ENCODE measurements around the gene NRXN3. TPM values are rescaled to one million over a fixed set of nuclear protein-coding genes. Genes with fewer than 3 reads are reported as not detected.

NRXN3 gene
- total and polyA plus RNA-seq, 2 donors (not counting 1 experiment from before 2014, with no cell fraction given), result not detected

DNA sequence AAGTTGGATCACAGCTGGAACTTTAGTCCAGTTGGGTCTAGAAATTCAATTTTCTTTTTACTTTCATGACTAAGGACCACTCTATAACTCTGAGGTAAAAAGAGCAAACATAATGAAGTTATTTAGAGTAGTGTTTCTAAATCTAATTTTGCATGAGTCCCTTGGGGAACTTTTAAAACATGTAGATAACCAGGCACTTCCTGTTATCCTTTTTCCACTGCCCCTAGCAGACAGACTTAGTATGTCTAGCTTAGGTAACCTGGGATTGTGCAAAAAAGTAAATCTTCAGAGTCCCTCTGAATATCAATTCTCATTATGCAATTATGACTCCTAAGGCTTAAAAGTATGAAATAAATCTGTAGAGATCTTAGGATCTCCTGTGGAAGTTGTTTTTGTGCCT, 1669.9 kb downstream of the NRXN3 start:
- Mint-ChIP-seq H3K27me3 (no peaks in the 10 kb centered on the region), H3K4me1 (no peaks in the 10 kb centered on the region), H3K9me3 (ENCODE audit: insufficient read depth) (no peaks in the 10 kb centered on the region), H3K4me3 (no peak overlapping the region), H3K27ac (no peak overlapping the region)
- Histone ChIP-seq H3K36me3 (replicated peaks in 1 of 2; ENCODE audit: control extremely low read depth in 1 of 2, control insufficient read depth in 1 of 2, extremely low read depth in 1 of 2, insufficient read depth in 2 of 2, low read length in 1 of 2) (no peaks in the 10 kb centered on the region), H3K27ac (ENCODE audit: low read length in 2 of 2) (no peak overlapping the region), H3K4me1 (ENCODE audit: control insufficient read depth in 2 of 2, insufficient read depth in 2 of 2, low read length in 2 of 2) (no peaks in the 10 kb centered on the region), H2AFZ (ENCODE audit: insufficient read depth, low read depth, low read length, poor library complexity, severe bottlenecking) (no peak overlapping the region), H3K4me3 (ENCODE audit: control extremely low read depth in 1 of 5, extremely low read depth in 1 of 5, insufficient read depth in 1 of 5, low read depth in 2 of 5, low read length in 4 of 5) (no peak overlapping the region), H3K4me2 (replicated peaks; ENCODE audit: low read depth, low read length, poor library complexity, severe bottlenecking) (no peak overlapping the region), H4K20me1 (ENCODE audit: control insufficient read depth, insufficient read depth, low read length, poor library complexity, severe bottlenecking) (no peaks in the 10 kb centered on the region), H3K9me3 (ENCODE audit: control extremely low read depth in 1 of 3, control insufficient read depth in 2 of 3, insufficient read depth in 1 of 3, low read length in 2 of 3) (no peaks in the 10 kb centered on the region), H3K9ac (ENCODE audit: low read length) (no peak overlapping the region), H3K79me2 (ENCODE audit: control insufficient read depth, insufficient read depth, low read length) (no peaks in the 10 kb centered on the region), H3K27me3 (replicated peaks in 1 of 4; ENCODE audit: control extremely low read depth in 1 of 4, control insufficient read depth in 3 of 4, insufficient read depth in 4 of 4, low read length in 3 of 4) (no peaks in the 10 kb centered on the region)
- ChIA-PET POLR2A (no interaction called here), CTCF (no interaction called here)
- ATAC-seq (ENCODE audit: low read depth) (no peak), DNase-seq (no peak)
- TF ChIP-seq EZH2 (IDR thresholded peaks at IDR 0.05; ENCODE audit: borderline replicate concordance, insufficient read depth, low read depth, low read length, poor library complexity, severe bottlenecking), result no peak
- TF ChIP-seq, protein P1, sequence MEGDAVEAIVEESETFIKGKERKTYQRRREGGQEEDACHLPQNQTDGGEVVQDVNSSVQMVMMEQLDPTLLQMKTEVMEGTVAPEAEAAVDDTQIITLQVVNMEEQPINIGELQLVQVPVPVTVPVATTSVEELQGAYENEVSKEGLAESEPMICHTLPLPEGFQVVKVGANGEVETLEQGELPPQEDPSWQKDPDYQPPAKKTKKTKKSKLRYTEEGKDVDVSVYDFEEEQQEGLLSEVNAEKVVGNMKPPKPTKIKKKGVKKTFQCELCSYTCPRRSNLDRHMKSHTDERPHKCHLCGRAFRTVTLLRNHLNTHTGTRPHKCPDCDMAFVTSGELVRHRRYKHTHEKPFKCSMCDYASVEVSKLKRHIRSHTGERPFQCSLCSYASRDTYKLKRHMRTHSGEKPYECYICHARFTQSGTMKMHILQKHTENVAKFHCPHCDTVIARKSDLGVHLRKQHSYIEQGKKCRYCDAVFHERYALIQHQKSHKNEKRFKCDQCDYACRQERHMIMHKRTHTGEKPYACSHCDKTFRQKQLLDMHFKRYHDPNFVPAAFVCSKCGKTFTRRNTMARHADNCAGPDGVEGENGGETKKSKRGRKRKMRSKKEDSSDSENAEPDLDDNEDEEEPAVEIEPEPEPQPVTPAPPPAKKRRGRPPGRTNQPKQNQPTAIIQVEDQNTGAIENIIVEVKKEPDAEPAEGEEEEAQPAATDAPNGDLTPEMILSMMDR (IDR thresholded peaks at IDR 0.05), result no peak
- intact Hi-C loops (cut with micrococcal nuclease), result no loop called here

DNA sequence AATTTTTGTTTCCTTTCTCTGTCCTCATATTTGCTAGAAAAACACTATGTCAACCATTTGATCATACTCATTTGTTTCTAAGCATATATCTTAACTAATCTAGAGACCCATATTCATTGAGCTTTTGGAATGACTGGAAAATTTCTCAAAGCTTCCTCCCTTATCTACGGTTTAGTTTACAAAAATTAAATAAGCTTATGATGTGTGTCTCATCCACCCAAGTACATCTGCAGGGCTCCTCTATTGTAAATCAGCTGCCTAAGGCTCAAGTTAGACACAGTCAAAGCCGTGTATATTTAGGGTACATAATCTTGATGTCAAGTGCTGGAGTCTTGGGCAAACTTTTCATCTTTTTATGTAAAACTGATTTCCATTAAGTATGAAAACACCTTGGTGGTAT, 1670.7 kb downstream of the NRXN3 start:
- Mint-ChIP-seq H3K9me3 (ENCODE audit: insufficient read depth) (no peaks in the 10 kb centered on the region), H3K4me3 (no peak overlapping the region), H3K27ac (no peak overlapping the region), H3K27me3 (no peaks in the 10 kb centered on the region), H3K4me1 (no peaks in the 10 kb centered on the region)
- no peak overlapping the region for H3K9ac ChIP-seq (ENCODE audit: low read length)
- no peaks in the 10 kb centered on the region for H3K4me1 ChIP-seq (ENCODE audit: control insufficient read depth in 2 of 2, insufficient read depth in 2 of 2, low read length in 2 of 2)
- TF ChIP-seq, protein P1 (IDR thresholded peaks at IDR 0.05), result no peak
- TF ChIP-seq EZH2 (IDR thresholded peaks at IDR 0.05; ENCODE audit: borderline replicate concordance, insufficient read depth, low read depth, low read length, poor library complexity, severe bottlenecking), result no peak
- H3K79me2 ChIP-seq (ENCODE audit: control insufficient read depth, insufficient read depth, low read length), result no peaks in the 10 kb centered on the region
- ATAC-seq (ENCODE audit: low read depth) (no peak), DNase-seq (no peak)
- H3K27ac ChIP-seq (ENCODE audit: low read length in 2 of 2), result no peak overlapping the region
- no peak overlapping the region for H2AFZ ChIP-seq (ENCODE audit: insufficient read depth, low read depth, low read length, poor library complexity, severe bottlenecking)
- no peaks in the 10 kb centered on the region for H3K36me3 ChIP-seq (replicated peaks in 1 of 2; ENCODE audit: control extremely low read depth in 1 of 2, control insufficient read depth in 1 of 2, extremely low read depth in 1 of 2, insufficient read depth in 2 of 2, low read length in 1 of 2)
- no peak overlapping the region for H3K4me2 ChIP-seq (replicated peaks; ENCODE audit: low read depth, low read length, poor library complexity, severe bottlenecking)
- CTCF ChIA-PET, result no interaction called here
- no peaks in the 10 kb centered on the region for H3K9me3 ChIP-seq (ENCODE audit: control extremely low read depth in 1 of 3, control insufficient read depth in 2 of 3, insufficient read depth in 1 of 3, low read length in 2 of 3)
- POLR2A ChIA-PET, result no interaction called here
- H3K27me3 ChIP-seq (replicated peaks in 1 of 4; ENCODE audit: control extremely low read depth in 1 of 4, control insufficient read depth in 3 of 4, insufficient read depth in 4 of 4, low read length in 3 of 4), result no peaks in the 10 kb centered on the region
- intact Hi-C loops (cut with micrococcal nuclease), result no loop called here
- H3K4me3 ChIP-seq (ENCODE audit: control extremely low read depth in 1 of 5, extremely low read depth in 1 of 5, insufficient read depth in 1 of 5, low read depth in 2 of 5, low read length in 4 of 5), result no peak overlapping the region
- no peaks in the 10 kb centered on the region for H4K20me1 ChIP-seq (ENCODE audit: control insufficient read depth, insufficient read depth, low read length, poor library complexity, severe bottlenecking)
- WGBS (ENCODE audit: insufficient coverage), result no CpG with 5 or more reads among the region's 2 CpGs
